IPS-15b (cell line): ENCODE results near the gene AKIP1.
"Not testable (repeated sequence)": the region's sequence is repeated elsewhere in the genome, so short reads cannot be mapped to it uniquely, and the experiment has no call there.

Source experiments
- H3K27me3 ChIP-seq: one replicate; pipeline ENCODE4 v1.6.1; 2013; ENCODE audit warnings: low read length; ENCODE audit not compliant: control insufficient read depth, insufficient read depth
- H3K36me3 ChIP-seq: one replicate; pipeline ENCODE4 v1.6.1; 2013; ENCODE audit warnings: low read length; ENCODE audit not compliant: control insufficient read depth, insufficient read depth
- H3K4me1 ChIP-seq: one replicate; pipeline ENCODE4 v1.6.1; 2013; ENCODE audit warnings: mild to moderate bottlenecking, low read length; ENCODE audit not compliant: control insufficient read depth, insufficient read depth
- H3K4me3 ChIP-seq: one replicate; pipeline ENCODE4 v1.5.1; 2013; ENCODE audit warnings: low read depth, low read length
- H3K9ac ChIP-seq: one replicate; pipeline ENCODE4 v1.6.1; 2013; ENCODE audit warnings: low read depth, mild to moderate bottlenecking, low read length
- H3K9me3 ChIP-seq: one replicate; pipeline ENCODE4 v1.6.1; 2013; ENCODE audit warnings: mild to moderate bottlenecking, low read length; ENCODE audit not compliant: control insufficient read depth, insufficient read depth

AKIP1 gene

GRCh38 chr11:8925711-8926110, 14.7 kb downstream of the AKIP1 start:
- H3K4me1 ChIP-seq = no peaks in the 10 kb centered on the region
- no peaks in the 10 kb centered on the region for H3K27me3 ChIP-seq
- no peak overlapping the region for H3K4me3 ChIP-seq
- no peak overlapping the region for H3K9ac ChIP-seq
- H3K36me3 ChIP-seq = peaks cover 6% of the 10 kb centered on the region
- H3K9me3 ChIP-seq = no peaks in the 10 kb centered on the region

DNA sequence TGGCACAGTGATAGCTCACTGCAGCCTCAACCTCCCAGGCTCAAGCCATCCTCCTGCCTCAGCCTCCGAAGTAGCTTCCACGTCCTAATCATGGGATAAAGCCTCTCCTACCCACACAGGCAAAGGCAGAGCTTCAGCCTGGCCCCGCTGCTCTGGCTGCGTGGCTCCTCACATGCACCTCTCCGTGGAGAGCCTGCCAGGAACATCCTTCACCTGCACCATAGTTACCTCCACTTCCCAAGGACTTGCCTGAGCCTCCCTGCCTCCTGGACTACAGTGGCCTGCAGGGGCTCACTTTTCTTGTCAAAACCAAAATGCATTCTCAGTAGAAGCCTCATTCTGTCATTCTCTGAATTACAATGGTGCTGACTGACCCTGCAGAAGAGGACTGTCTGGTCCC, 15.2 kb downstream of the AKIP1 start:
- Histone ChIP-seq H3K9me3 (no peaks in the 10 kb centered on the region), H3K4me3 (no peak overlapping the region), H3K4me1 (no peaks in the 10 kb centered on the region), H3K27me3 (no peaks in the 10 kb centered on the region), H3K9ac (no peak overlapping the region), H3K36me3 (peaks cover 4% of the 10 kb centered on the region)

- Histone ChIP-seq H3K4me1 (peaks cover 2% of the 10 kb centered on the region), H3K4me3 (no peak overlapping the region), H3K27me3 (no peaks in the 10 kb centered on the region), H3K36me3 (no peaks in the 10 kb centered on the region), H3K9me3 (no peaks in the 10 kb centered on the region), H3K9ac (no peak overlapping the region)
These were observed 16.2 kb downstream of the AKIP1 start for GRCh38 chr11:8927233-8927632.

- H3K4me3 ChIP-seq = no peak overlapping the region
- H3K9me3 ChIP-seq = no peaks in the 10 kb centered on the region
- no peak overlapping the region for H3K9ac ChIP-seq
- no peaks in the 10 kb centered on the region for H3K27me3 ChIP-seq
- no peaks in the 10 kb centered on the region for H3K36me3 ChIP-seq
- H3K4me1 ChIP-seq = peaks cover 5% of the 10 kb centered on the region
These were observed 17.2 kb downstream of the AKIP1 start for GRCh38 chr11:8928205-8928604.

DNA sequence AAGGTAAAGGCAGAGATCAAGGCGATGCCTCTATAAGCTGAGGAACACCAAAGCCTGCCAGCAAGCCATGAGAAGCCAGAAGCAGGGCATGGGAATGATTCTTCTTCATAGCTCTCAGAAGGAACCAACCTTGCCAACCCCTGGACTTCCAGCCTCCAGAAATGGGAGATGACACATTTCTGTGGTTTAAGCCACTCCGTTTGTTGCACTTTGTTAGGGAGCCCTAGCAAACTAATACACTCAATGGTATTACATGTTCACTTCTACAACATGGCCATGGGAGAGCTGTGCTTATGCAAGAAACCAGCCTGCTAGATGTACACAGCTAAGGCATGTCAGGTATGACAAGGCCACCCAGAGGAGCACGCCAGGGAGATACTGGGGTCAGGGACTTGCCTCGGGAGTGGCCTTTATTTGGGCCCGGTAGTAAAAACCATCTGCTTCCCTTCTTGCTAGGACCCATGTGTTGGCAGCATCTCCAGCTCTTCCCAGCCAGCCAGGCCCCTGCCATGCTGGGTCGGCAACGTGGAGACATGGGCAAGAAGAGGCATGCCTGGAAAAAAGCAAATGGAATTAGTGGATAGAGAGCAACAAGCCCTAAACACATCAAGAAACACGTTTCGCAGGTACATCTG, 18.1 kb downstream of the AKIP1 start:
- no peak overlapping the region for H3K9ac ChIP-seq
- peaks cover 5% of the 10 kb centered on the region for H3K4me1 ChIP-seq
- H3K27me3 ChIP-seq = no peaks in the 10 kb centered on the region
- H3K9me3 ChIP-seq = no peaks in the 10 kb centered on the region
- H3K4me3 ChIP-seq = no peak overlapping the region
- no peaks in the 10 kb centered on the region for H3K36me3 ChIP-seq

- Histone ChIP-seq H3K9me3 (no peaks in the 10 kb centered on the region), H3K9ac (no peak overlapping the region), H3K27me3 (no peaks in the 10 kb centered on the region), H3K4me1 (peaks cover 10% of the 10 kb centered on the region), H3K36me3 (no peaks in the 10 kb centered on the region), H3K4me3 (no peak overlapping the region)
These were observed 19.6 kb downstream of the AKIP1 start for GRCh38 chr11:8930456-8931175.

GRCh38 chr11:8932564-8933180, 21.7 kb downstream of the AKIP1 start, which contains the start of gene C11orf16:
C11orf16 (minus strand) TSS chr11:8932947; CDS start chr11:8932308, 639 bp downstream.
- no peaks in the 10 kb centered on the region for H3K9me3 ChIP-seq
- no peak within 1 kb of the TSS for H3K9ac ChIP-seq
- H3K4me1 ChIP-seq = peaks cover 10% of the 10 kb centered on the region

DNA sequence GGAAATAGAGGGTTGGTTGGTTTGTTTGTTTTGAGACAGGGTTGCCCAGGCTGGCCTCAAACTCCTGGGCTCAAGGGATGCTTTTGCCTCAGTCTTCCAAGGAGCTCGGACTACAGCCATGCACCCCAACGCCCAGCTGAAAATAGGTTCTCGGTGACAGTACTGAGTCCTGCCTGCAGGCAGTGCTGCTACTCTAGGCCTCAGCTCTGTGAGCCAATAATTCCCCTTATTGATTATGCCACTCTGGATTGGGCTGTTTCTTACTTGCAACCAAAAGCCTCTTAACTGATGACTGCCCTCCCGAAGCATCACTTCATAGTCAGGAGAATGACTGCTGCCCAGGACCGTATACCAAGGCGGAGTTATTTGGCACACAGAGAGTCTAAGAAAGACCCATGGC, 22.9 kb downstream of the AKIP1 start:
- Histone ChIP-seq H3K36me3 (no peaks in the 10 kb centered on the region), H3K9me3 (no peaks in the 10 kb centered on the region), H3K9ac (no peak overlapping the region), H3K27me3 (no peaks in the 10 kb centered on the region), H3K4me1 (peaks cover 10% of the 10 kb centered on the region), H3K4me3 (no peak overlapping the region)

More at GRCh38 chr11:8932564-8933180, 21.7 kb downstream of the AKIP1 start, which contains the start of gene C11orf16:
- H3K27me3 ChIP-seq = no peaks in the 10 kb centered on the region
- H3K36me3 ChIP-seq = no peaks in the 10 kb centered on the region
- H3K4me3 ChIP-seq = no peak within 1 kb of the TSS

DNA sequence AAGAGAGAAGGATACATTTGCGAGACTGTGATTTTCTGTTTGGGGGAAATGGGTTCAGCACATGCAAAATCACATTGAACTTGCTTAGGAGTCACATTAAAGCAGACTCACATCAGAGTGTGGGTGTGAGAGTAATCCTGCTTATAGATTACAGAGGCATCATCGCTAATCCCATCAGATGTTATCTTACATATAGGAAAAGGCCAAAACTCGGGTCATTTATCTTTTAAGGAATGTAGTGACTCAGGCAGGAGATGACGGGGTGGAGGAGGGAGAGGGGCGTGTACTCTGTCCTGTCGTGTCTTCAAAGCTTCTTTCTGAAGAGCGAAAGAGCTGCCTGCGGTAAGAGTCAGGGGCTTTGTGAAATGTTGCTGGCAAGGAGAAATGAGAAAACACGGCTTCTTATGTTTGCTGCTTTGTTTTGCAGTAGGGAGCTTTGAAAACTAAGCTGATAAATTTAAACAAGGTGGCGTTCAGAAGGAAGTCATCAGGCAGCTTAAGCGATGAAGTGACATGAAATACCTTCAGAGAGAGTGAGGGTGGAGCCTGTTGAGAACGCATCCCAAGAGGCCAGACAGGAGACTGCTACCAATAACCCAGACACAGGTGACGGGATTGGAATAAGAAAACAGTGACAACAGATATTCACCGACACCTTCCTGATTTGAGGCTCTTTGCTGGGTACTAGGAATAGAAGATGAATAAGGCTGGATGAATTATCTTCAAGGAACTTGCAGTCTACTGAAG, 23.9 kb downstream of the AKIP1 start:
- Histone ChIP-seq H3K4me1 (peaks cover 10% of the 10 kb centered on the region), H3K36me3 (no peaks in the 10 kb centered on the region), H3K27me3 (no peaks in the 10 kb centered on the region), H3K9ac (no peak overlapping the region), H3K4me3 (no peak overlapping the region), H3K9me3 (no peaks in the 10 kb centered on the region)

DNA sequence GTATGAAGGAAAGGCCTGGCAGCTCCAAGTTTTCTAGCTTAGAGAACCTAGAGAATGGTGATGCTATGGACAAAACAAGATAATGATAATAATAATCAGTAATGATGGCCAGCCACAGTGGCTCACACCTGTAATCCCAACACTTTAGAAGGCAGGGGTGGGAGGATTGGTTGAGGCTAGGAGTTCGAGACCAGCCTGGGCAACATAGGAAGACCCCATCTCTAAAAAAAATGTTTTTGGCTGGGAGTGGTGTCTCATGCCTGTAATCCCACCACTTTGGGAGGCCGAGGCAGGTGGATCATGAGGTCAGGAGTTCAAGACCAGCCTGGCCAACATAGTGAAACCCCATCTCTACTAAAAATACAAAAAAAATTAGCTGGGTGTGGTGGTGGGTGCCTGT, 24.8 kb downstream of the AKIP1 start:
- peaks cover 10% of the 10 kb centered on the region for H3K4me1 ChIP-seq
- H3K9me3 ChIP-seq, H3K27me3 ChIP-seq, H3K4me3 ChIP-seq, H3K36me3 ChIP-seq, H3K9ac ChIP-seq: not testable (repeated sequence)

DNA sequence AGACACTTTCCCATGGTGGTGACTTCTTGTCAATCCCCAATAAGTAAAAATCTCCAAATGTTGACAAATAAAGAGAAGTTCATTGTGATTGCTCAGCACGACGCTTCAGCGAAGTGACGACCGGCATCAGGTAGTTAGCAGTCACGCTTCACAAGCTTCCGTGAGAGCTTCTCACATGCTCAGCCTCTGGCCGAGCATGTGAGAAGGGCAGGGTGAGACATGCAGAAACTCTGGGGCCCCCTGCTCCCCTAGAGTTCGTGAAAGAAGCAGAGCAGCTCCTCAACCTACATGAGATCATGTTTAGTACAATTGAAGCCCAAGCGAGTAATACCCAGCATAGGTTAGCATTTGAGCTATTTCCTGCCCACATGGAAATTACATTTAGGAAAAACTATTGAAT, 26.2 kb downstream of the AKIP1 start:
- H3K9ac ChIP-seq = no peak overlapping the region

More for the DNA sequence above, 26.2 kb downstream of the AKIP1 start:
- H3K9me3 ChIP-seq = no peaks in the 10 kb centered on the region
- H3K27me3 ChIP-seq = no peaks in the 10 kb centered on the region
- H3K4me3 ChIP-seq = no peak overlapping the region
- no peaks in the 10 kb centered on the region for H3K36me3 ChIP-seq
- H3K4me1 ChIP-seq = peaks cover 9% of the 10 kb centered on the region
